IPS-15b (cell line): ENCODE measurements around the gene TRIM61.
A peak's percentile ranks its signal among the peaks of the same experiment; 100 is the strongest.
"Not testable (repeated sequence)": the region's sequence is repeated elsewhere in the genome, so short reads cannot be mapped to it uniquely, and the experiment has no call there.

Experiments
- H3K27me3 ChIP-seq: one replicate; pipeline ENCODE4 v1.6.1; 2013; ENCODE audit warnings: low read length; ENCODE audit not compliant: control insufficient read depth, insufficient read depth
- H3K36me3 ChIP-seq: one replicate; pipeline ENCODE4 v1.6.1; 2013; ENCODE audit warnings: low read length; ENCODE audit not compliant: control insufficient read depth, insufficient read depth
- H3K4me1 ChIP-seq: one replicate; pipeline ENCODE4 v1.6.1; 2013; ENCODE audit warnings: mild to moderate bottlenecking, low read length; ENCODE audit not compliant: control insufficient read depth, insufficient read depth
- H3K4me3 ChIP-seq: one replicate; pipeline ENCODE4 v1.5.1; 2013; ENCODE audit warnings: low read depth, low read length
- H3K9ac ChIP-seq: one replicate; pipeline ENCODE4 v1.6.1; 2013; ENCODE audit warnings: low read depth, mild to moderate bottlenecking, low read length
- H3K9me3 ChIP-seq: one replicate; pipeline ENCODE4 v1.6.1; 2013; ENCODE audit warnings: mild to moderate bottlenecking, low read length; ENCODE audit not compliant: control insufficient read depth, insufficient read depth

The TRIM61 gene

DNA sequence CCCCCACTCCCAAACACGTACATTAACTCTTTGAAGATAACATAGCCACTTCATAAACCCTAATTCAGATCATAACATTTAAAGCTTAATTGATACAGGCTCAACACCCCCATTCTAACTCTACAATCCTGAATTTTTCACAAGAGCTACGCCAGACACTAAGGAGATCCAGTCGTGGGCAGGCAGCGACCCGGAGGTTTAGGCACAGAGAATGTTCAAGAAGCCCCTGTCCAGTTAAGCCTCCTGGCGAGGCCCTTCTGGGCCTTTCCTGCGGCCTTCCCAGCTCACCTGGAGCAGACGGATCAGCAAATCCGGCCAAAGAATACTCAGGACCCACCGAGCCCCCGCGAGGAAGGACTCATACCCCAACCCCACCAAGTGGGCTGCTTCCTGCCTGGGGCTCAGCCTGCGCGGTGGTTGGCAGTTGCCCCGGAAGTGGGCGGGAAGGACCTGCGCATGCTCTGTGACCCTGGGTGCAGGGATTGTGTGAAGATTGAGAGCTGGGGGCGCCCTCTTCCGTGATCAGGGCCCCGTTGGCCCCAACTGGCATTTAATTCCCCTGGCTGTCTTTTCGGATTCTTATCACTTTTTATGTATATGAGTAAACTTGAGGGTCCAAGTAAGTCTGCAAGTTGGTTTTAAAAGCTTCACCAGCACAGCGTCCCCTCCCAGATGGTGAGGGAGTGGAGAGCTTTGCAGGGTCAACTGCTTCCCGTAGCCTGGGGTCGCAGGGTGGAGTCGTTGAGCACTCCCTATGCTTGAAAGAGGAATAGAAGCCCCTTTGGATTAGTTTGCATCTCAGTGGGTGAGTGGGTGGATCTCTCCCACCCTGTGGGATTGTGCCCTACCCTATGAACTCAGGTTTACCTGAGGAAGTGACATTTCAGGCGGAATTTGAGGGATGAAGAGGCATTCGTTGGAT is at the start of gene TRIM61:
TSS of gene TRIM61 (minus strand) at position 415 of the 922 bp plus-strand sequence. CDS start 7,655 bp downstream, outside the sequence.
- Histone ChIP-seq H3K9ac (peak within 1 kb of the TSS; percentile 93), H3K4me3 (peak within 1 kb of the TSS; percentile 90), H3K4me1 (peaks cover 4% of the 10 kb centered on the region)

DNA sequence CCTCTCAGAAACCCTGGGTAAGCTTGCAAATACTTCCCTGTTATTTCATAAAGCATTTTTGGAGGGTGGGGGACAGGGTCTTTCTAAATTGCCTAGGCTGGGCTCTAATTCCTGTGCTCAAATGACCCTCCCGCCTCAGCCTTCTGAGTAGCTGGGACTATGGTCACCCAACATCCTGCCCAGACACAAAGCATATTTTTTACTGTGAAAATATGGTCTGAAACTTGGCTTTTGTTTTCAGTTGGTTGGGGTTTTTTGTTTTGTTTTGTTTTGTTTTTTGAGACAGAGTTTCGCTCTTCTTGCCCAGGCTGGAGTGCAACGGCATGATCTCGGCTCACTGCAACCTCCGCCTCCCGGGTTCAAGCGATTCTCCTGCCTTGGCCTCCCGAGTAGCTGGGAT is 48.3 kb upstream of the TRIM61 start:
- not testable (repeated sequence) for H3K27me3 ChIP-seq, H3K36me3 ChIP-seq, H3K4me3 ChIP-seq, H3K9me3 ChIP-seq, H3K4me1 ChIP-seq, H3K9ac ChIP-seq

More for the DNA sequence above, at the start of gene TRIM61:
- Histone ChIP-seq H3K27me3 (no peaks in the 10 kb centered on the region), H3K9me3 (no peaks in the 10 kb centered on the region), H3K36me3 (no peaks in the 10 kb centered on the region)

DNA sequence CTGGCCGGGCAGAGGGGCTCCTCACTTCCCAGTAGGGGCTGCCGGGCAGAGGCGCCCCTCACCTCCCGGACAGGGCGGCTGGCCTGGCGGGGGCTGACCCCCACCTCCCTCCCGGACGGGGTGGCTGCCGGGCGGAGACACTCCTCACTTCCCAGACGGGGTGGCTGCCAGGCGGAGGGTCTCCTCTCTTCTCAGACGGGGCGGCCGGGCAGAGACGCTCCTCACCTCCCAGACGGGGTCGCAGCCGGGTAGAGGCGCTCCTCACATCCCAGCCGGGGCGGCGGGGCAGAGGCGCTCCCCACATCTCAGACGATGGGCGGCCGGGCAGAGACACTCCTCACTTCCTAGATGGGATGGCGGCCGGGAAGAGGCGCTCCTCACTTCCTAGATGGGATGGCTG is 42.5 kb upstream of the TRIM61 start:
- H3K9ac ChIP-seq, H3K36me3 ChIP-seq, H3K27me3 ChIP-seq, H3K4me3 ChIP-seq, H3K4me1 ChIP-seq, H3K9me3 ChIP-seq: not testable (repeated sequence)

DNA sequence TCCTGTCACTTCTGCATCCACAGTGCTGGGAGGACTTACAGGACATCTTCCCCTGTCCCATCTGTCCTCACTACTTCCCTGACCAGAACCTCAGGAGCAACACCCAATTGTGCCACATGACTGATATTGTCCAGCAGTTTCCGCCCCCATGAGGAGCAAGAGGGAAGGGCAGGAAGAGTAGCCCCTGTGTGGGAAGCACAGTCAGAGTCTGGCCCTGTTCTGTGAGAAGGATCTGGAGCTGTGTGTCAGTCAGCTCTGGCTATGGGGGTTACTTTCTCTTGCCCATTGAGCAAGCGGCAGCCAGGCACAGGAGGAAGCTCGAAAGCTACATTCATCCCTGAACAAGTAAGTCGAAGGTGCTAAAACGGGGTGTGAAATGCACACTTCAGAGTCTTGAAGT is 39.5 kb upstream of the TRIM61 start:
- Histone ChIP-seq H3K4me1 (no peaks in the 10 kb centered on the region), H3K9ac (no peak overlapping the region), H3K4me3 (no peak overlapping the region), H3K9me3 (no peaks in the 10 kb centered on the region), H3K36me3 (no peaks in the 10 kb centered on the region), H3K27me3 (no peaks in the 10 kb centered on the region)

DNA sequence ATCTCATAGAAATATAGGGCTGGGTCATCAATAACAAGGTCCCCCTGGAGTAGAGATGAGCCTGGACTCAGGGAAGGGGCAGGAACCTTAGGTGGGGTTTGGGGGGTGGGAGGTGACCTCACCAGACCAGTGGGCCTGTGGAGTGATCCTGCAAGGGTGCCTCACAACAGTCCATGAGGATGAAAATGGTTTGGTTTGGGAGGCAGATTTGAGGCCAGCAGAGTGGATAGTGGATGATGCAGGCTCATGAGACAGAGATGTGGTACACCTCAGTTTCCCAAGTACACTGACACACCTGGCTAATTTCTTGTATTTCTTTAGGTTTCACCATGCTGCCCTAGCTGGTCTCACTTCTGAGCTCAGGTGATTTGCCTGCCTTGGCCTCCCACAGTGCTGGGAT is 36.2 kb upstream of the TRIM61 start:
- Histone ChIP-seq H3K4me1 (no peaks in the 10 kb centered on the region), H3K36me3 (no peaks in the 10 kb centered on the region), H3K4me3 (no peak overlapping the region), H3K9me3 (no peaks in the 10 kb centered on the region), H3K27me3 (no peaks in the 10 kb centered on the region), H3K9ac (no peak overlapping the region)

DNA sequence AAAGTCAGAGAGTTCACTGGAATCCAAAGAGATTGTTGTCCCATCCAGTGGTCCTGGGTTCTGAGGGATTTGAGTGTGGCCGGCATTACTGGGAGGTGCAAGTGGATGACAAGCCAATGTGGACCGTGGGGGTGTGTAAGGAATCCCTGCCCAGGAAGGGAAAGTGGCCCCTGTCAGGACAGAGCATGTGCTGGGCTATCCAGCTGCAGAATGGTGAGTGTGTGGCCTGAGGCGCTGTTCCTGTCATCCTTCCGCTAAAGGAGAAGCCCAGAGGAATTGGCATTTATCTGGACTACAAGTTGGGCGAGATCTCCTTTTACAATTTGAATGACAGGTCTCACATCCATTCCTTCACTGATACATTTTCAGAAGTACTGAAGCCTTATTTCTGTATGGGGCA is 33.9 kb upstream of the TRIM61 start:
- H3K9me3 ChIP-seq = no peaks in the 10 kb centered on the region
- no peak overlapping the region for H3K9ac ChIP-seq
- H3K27me3 ChIP-seq = no peaks in the 10 kb centered on the region
- no peak overlapping the region for H3K4me3 ChIP-seq
- no peaks in the 10 kb centered on the region for H3K36me3 ChIP-seq
- H3K4me1 ChIP-seq = no peaks in the 10 kb centered on the region

GRCh38 chr4:165010991-165011390 is 33.5 kb upstream of the TRIM61 start:
- Histone ChIP-seq H3K36me3 (no peaks in the 10 kb centered on the region), H3K9me3 (no peaks in the 10 kb centered on the region), H3K4me1 (no peaks in the 10 kb centered on the region), H3K27me3 (no peaks in the 10 kb centered on the region), H3K4me3 (no peak overlapping the region), H3K9ac (no peak overlapping the region)

DNA sequence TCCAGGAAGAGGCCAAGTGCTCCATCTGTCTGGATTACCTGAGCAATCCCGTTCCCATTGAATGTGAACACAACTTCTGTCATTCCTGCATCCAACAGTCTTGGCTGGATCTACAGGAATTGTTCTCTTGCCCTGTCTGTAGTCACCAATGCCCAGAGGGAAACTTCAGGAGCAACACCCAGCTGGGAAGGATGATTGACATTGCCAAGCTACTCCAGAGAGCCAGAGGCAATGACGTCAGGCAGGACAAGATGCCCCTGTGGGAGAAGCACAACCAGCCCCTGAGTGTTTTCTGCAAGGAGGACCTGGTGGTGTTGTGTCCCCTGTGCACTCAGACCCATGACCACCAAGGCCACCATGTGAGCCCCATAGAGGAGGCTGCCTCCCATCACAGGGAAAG is 33.0 kb upstream of the TRIM61 start:
- H3K9me3 ChIP-seq = no peaks in the 10 kb centered on the region
- no peaks in the 10 kb centered on the region for H3K4me1 ChIP-seq
- no peaks in the 10 kb centered on the region for H3K36me3 ChIP-seq
- H3K9ac ChIP-seq = no peak overlapping the region
- no peak overlapping the region for H3K4me3 ChIP-seq
- no peaks in the 10 kb centered on the region for H3K27me3 ChIP-seq

- no peak overlapping the region for H3K4me3 ChIP-seq
- no peaks in the 10 kb centered on the region for H3K4me1 ChIP-seq
- H3K27me3 ChIP-seq = no peaks in the 10 kb centered on the region
- no peak overlapping the region for H3K9ac ChIP-seq
- H3K9me3 ChIP-seq = no peaks in the 10 kb centered on the region
- H3K36me3 ChIP-seq = no peaks in the 10 kb centered on the region
These were observed 32.2 kb upstream of the TRIM61 start for GRCh38 chr4:165009493-165010227.

DNA sequence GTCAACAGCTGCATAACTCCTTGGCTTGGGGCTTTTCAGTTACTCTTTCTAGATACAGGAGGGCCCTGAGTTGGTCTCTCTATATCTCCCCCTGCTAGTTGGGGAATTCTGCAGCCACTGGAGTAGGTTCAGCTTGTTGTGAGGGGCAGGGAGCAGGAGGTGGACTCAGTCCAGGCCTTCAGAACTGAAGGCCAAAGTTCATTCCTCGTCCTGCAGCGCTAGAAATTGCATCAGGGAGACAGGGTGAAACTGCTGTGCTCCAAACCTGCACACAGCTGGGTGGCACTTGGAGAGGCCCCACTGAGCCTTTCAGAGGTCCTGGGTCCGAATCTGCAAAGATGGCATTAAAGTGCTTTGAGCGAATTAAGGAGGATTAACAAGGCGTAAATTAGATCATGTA is 29.4 kb upstream of the TRIM61 start:
- Histone ChIP-seq H3K4me3 (no peak overlapping the region), H3K9me3 (no peaks in the 10 kb centered on the region), H3K4me1 (no peaks in the 10 kb centered on the region), H3K27me3 (no peaks in the 10 kb centered on the region), H3K9ac (no peak overlapping the region), H3K36me3 (no peaks in the 10 kb centered on the region)

DNA sequence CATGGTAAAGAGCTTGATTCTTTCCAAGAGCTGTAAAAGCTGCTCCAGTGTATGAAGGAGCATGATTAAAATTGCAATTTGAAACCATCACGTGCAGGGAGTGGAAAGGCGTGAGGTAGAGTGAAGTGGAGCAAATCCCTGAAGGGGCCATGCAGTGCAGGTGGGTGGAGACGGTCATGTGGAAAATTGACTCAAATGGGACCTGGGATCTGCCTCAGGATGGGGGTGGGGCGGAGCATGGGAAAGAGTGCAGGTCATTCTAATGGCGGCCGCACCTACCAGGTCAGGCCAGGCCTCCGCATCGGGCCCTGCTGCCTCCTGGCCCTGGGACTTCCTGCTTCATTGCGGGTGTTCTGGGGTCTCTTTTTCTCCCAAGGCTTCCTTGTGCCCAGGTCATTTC is 29.0 kb upstream of the TRIM61 start:
- Histone ChIP-seq H3K9ac (no peak overlapping the region), H3K27me3 (no peaks in the 10 kb centered on the region), H3K4me1 (no peaks in the 10 kb centered on the region), H3K9me3 (no peaks in the 10 kb centered on the region), H3K36me3 (no peaks in the 10 kb centered on the region), H3K4me3 (no peak overlapping the region)
